Esophagus squamous epithelium (tissue), 5 donors: ENCODE data around the gene MARCHF10. TPM values are rescaled to one million over a fixed set of nuclear protein-coding genes. Genes with fewer than 3 reads are reported as not detected.

Source experiments
- DNase-seq: peaks from one replicate; lab custom pipeline; 2025; lab: John Stamatoyannopoulos, UW
- H3K27ac ChIP-seq, 4 donors: fragments of 200-600 bp; sonication (generic); one replicate each; pipeline ENCODE4 v1.5.1; 2016 to 2019; ENCODE audit warnings: mild to moderate bottlenecking in 1 of 4
- H3K27me3 ChIP-seq, 4 donors: fragments of 200-600 bp; sonication (generic); 1 replicate in 3 of 4; 2 replicates in 1 of 4; pipeline versions ENCODE4 v1.5.1 to v1.6.0; 2017 to 2021; ENCODE audit warnings: antibody characterized with exemption in 1 of 4
- H3K36me3 ChIP-seq, 3 donors: fragments of 200-600 bp; sonication (generic); one replicate each; pipeline ENCODE4 v1.5.1; 2016 to 2019
- H3K4me1 ChIP-seq, 3 donors: fragments of 200-600 bp; sonication (generic); one replicate each; pipeline ENCODE4 v1.5.1; 2017 to 2019
- H3K4me3 ChIP-seq, 4 donors: fragments of 200-600 bp; sonication (generic); 1 replicate in 3 of 4; 2 replicates in 1 of 4; pipeline ENCODE4 v1.5.1; 2016 to 2019; ENCODE audit warnings: mild to moderate bottlenecking in 2 of 4, moderate library complexity in 1 of 4
- H3K9me3 ChIP-seq, 3 donors: fragments of 200-600 bp; sonication (generic); one replicate each; pipeline ENCODE4 v1.5.1; 2016 to 2019
- CTCF ChIP-seq, 6 experiments: fragments of 450-650 bp in 4 of 6; fragments of 200-600 bp in 2 of 6; sonication (generic) in 2 of 6; IDR thresholded peaks; one replicate each; pipeline ENCODE4 v1.5.1; 2016 to 2019; ENCODE audit warnings: antibody characterized with exemption in 6 of 6, mild to moderate bottlenecking in 4 of 6, moderate library complexity in 4 of 6
- POLR2A ChIP-seq, 4 donors: fragments of 450-650 bp; IDR thresholded peaks; one replicate each; pipeline ENCODE4 v1.6.1; 2017; ENCODE audit warnings: antibody characterized with exemption in 4 of 4, mild to moderate bottlenecking in 4 of 4, moderate library complexity in 3 of 4
- WGBS, 2 donors: methylation state at CpG; one replicate each; pipeline ENCODE4 v1.1.5; 2018; 5-methylcytosine and 5-hydroxymethylcytosine counted together
- intact Hi-C: fragments of 100-400 bp; cut with DNase I; formaldehyde crosslinking; loops from one replicate; pipeline ENCODE4 v1.15.0; 2022
- total RNA-seq, 4 donors: library from RNA; depleted of rRNA; stranded (reverse); fragments of >200 nt; gene quantifications; one replicate each; pipeline ENCODE4 v1.1.0, GENCODE V29; 2016
- donor health status: DM: yes; HTN: yes; CAD: no.

Gene MARCHF10
- total RNA-seq, 4 donors from 2014 or later = not detected

DNA sequence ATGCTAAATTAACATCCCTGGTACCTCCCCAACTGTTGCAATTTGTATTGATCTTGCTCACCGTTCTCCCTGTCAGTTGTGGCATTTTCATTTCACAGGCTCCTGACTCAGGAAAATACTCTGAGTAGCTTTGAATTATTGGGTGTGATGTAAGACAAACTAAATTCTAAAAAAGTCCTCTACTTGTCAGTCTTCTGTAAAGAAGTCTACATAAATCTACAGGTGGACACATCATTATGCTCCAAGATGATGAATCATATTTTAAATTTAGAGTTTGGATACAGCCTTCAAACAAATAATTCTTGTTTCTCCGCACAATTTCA lies 47.2 kb downstream of the MARCHF10 start:
- Histone ChIP-seq H3K9me3 (no peaks in the 10 kb centered on the region), H3K4me1 (no peaks in the 10 kb centered on the region), H3K27ac (no peak overlapping the region), H3K36me3 (no peaks in the 10 kb centered on the region), H3K4me3 (no peak overlapping the region), H3K27me3 (peaks cover 0 to 82% (median 0%) of the 10 kb centered on the region in 4 donors)
- TF ChIP-seq CTCF (IDR thresholded peaks at IDR 0.05) (no peak), POLR2A (IDR thresholded peaks at IDR 0.05) (no peak)
- WGBS, 2 donors = 72 to 73% methylated on average over 2 of the region's 2 CpGs
- intact Hi-C loops = no loop called here
- DNase-seq = no peak

- WGBS, 2 donors = 65 to 77% methylated on average over 12 of the region's 12 CpGs
- Histone ChIP-seq H3K27me3 (peaks cover 0 to 80% (median 0%) of the 10 kb centered on the region in 4 donors), H3K4me3 (no peak overlapping the region), H3K27ac (no peak overlapping the region), H3K9me3 (no peaks in the 10 kb centered on the region), H3K36me3 (no peaks in the 10 kb centered on the region), H3K4me1 (peaks cover 0 to 4% (median 0%) of the 10 kb centered on the region in 3 donors)
- TF ChIP-seq POLR2A (IDR thresholded peaks at IDR 0.05) = no peak
- TF ChIP-seq CTCF (IDR thresholded peaks at IDR 0.05) = no peak
- intact Hi-C loops = no loop called here
- no peak for DNase-seq
Observed at GRCh38 chr17:62760059-62760944, 47.8 kb downstream of the MARCHF10 start.

- WGBS, 2 donors = 61 to 75% methylated on average over 4 of the region's 4 CpGs
- H3K27ac ChIP-seq = no peak overlapping the region
- intact Hi-C loops = no loop called here
- DNase-seq = no peak
- no peak for TF ChIP-seq CTCF (IDR thresholded peaks at IDR 0.05)
- TF ChIP-seq POLR2A (IDR thresholded peaks at IDR 0.05) = no peak
- no peak overlapping the region for H3K4me3 ChIP-seq
- H3K27me3 ChIP-seq = peaks cover 0 to 55% (median 0%) of the 10 kb centered on the region in 4 donors
- H3K9me3 ChIP-seq = no peaks in the 10 kb centered on the region
- no peaks in the 10 kb centered on the region for H3K36me3 ChIP-seq
- peaks cover 0 to 10% (median 0%) of the 10 kb centered on the region in 3 donors for H3K4me1 ChIP-seq
Observed at GRCh38 chr17:62757500-62757951, 50.6 kb downstream of the MARCHF10 start.

DNA sequence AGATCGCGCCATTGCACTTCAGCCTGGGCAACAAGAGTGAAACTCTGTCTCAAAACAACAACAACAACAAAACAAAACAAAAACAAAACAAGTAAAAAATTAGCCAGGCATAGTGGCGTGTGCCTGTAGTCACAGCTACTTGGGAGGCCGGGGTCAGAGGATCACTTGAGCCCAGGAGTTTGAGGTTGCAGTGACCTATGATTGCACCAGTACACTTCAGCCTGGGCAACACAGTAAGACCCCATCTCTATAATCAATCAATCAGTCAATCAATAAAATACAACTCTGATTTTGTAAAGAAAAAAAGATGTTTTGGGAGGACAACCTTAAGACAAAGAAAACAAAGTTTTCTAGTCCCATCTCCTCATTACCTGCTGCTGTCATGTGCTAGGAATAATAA lies 51.9 kb downstream of the MARCHF10 start:
- Histone ChIP-seq H3K9me3 (no peaks in the 10 kb centered on the region), H3K27ac (no peak overlapping the region), H3K4me3 (no peak overlapping the region), H3K36me3 (no peaks in the 10 kb centered on the region), H3K4me1 (peaks cover 0 to 20% (median 0%) of the 10 kb centered on the region in 3 donors), H3K27me3 (peaks cover 0 to 42% (median 0%) of the 10 kb centered on the region in 4 donors)
- WGBS, 2 donors = 93 to 96% methylated on average over 4 of the region's 4 CpGs
- no peak for DNase-seq
- no peak for TF ChIP-seq CTCF (IDR thresholded peaks at IDR 0.05)
- no peak for TF ChIP-seq POLR2A (IDR thresholded peaks at IDR 0.05)
- intact Hi-C loops = no loop called here

GRCh38 chr17:62755141-62755851 lies 52.8 kb downstream of the MARCHF10 start:
- intact Hi-C loops = no loop called here
- no peak for DNase-seq
- Histone ChIP-seq H3K27me3 (peaks cover 0 to 35% (median 0%) of the 10 kb centered on the region in 4 donors), H3K9me3 (no peaks in the 10 kb centered on the region), H3K27ac (no peak overlapping the region), H3K4me1 (peaks cover 0 to 28% (median 0%) of the 10 kb centered on the region in 3 donors), H3K4me3 (no peak overlapping the region), H3K36me3 (no peaks in the 10 kb centered on the region)
- WGBS, 2 donors = 39 to 60% methylated on average over 7 to 9 of the region's 10 CpGs
- no peak for TF ChIP-seq POLR2A (IDR thresholded peaks at IDR 0.05)
- TF ChIP-seq CTCF (IDR thresholded peaks at IDR 0.05) = no peak
